HL-60 (cell line): ENCODE measurements around the gene PSTK.

Experiments
- CTCF ChIP-seq: IDR thresholded peaks from one replicate; pipeline ENCODE4 v1.5.1; 2011; ENCODE audit warnings: low read length, control low read depth, inconsistent platforms; ENCODE audit not compliant: insufficient read depth
- GABPA ChIP-seq: IDR thresholded peaks from 2 replicates; pipeline ENCODE4 v1.6.1; 2012; ENCODE audit warnings: low read depth
- POLR2AphosphoS5 ChIP-seq: IDR thresholded peaks from 2 replicates; pipeline ENCODE4 v1.6.1; 2012; ENCODE audit warnings: low read depth
- TF ChIP-seq, protein P1 (sequence below): IDR thresholded peaks from 2 replicates; pipeline ENCODE4 v1.6.1; 2012; ENCODE audit warnings: low read depth; ENCODE audit not compliant: insufficient replicate concordance

DNA sequence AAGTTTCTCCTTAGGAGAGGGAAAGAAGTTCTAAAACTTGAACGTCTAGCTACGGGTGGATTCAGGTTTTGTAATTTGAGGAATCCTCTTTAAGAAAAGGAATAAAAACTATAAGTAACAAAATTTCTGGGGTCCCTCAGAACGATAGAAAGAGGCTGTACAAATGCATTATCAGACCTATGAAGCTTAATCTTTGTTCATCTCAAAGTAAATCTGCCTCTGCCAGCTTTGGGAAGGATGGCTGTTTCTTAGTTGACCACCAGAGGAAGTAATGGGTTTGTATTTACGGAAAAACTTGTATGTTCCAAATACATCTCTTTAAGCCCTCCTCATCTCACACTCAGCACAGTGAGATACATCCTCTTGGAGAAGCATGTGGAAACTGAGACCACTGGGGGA is 864 bp downstream of the PSTK start:
- TF ChIP-seq GABPA (no peak), CTCF (no peak), POLR2AphosphoS5 (no peak)
- TF ChIP-seq, protein P1, sequence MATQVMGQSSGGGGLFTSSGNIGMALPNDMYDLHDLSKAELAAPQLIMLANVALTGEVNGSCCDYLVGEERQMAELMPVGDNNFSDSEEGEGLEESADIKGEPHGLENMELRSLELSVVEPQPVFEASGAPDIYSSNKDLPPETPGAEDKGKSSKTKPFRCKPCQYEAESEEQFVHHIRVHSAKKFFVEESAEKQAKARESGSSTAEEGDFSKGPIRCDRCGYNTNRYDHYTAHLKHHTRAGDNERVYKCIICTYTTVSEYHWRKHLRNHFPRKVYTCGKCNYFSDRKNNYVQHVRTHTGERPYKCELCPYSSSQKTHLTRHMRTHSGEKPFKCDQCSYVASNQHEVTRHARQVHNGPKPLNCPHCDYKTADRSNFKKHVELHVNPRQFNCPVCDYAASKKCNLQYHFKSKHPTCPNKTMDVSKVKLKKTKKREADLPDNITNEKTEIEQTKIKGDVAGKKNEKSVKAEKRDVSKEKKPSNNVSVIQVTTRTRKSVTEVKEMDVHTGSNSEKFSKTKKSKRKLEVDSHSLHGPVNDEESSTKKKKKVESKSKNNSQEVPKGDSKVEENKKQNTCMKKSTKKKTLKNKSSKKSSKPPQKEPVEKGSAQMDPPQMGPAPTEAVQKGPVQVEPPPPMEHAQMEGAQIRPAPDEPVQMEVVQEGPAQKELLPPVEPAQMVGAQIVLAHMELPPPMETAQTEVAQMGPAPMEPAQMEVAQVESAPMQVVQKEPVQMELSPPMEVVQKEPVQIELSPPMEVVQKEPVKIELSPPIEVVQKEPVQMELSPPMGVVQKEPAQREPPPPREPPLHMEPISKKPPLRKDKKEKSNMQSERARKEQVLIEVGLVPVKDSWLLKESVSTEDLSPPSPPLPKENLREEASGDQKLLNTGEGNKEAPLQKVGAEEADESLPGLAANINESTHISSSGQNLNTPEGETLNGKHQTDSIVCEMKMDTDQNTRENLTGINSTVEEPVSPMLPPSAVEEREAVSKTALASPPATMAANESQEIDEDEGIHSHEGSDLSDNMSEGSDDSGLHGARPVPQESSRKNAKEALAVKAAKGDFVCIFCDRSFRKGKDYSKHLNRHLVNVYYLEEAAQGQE: no peak
